Activated CD8-positive, alpha-beta T cell treated with anti-CD3 and anti-CD28 coated beads for 36 hours (primary cell): ENCODE data around the gene CCDC30. TPM values are rescaled to one million over a fixed set of nuclear protein-coding genes. Genes with fewer than 3 reads are reported as not detected.

ENCODE experiments used
- ATAC-seq: fragments of 200-7000 bp; cut with Tn5 transposase; one replicate; pipeline ENCODE4 v1.10.0; 2021; ENCODE audit warnings: mild to moderate bottlenecking, moderate library complexity
- CTCF ChIA-PET: fragments of 350-600 bp; sonication (Branson Sonifier 250); formaldehyde crosslinking; loops from one replicate; lab custom pipeline; 2021; ENCODE audit warnings: antibody characterized with exemption; lab: Charles Lee
- POLR2A ChIA-PET: fragments of 350-600 bp; sonication (Branson Sonifier 250); formaldehyde crosslinking; loops from one replicate; lab custom pipeline; 2021; ENCODE audit warnings: antibody characterized with exemption; lab: Charles Lee
- DNase-seq: peaks from one replicate; pipeline ENCODE4 v3.0.0-alpha.2; 2020
- H3K27ac Mint-ChIP-seq: one replicate; pipeline ENCODE4 v1.8.0; 2021; ENCODE audit warnings: mild to moderate bottlenecking, mixed read lengths
- H3K27me3 Mint-ChIP-seq: one replicate; pipeline ENCODE4 v1.8.0; 2021; ENCODE audit warnings: mixed read lengths
- H3K36me3 Mint-ChIP-seq: one replicate; pipeline ENCODE4 v1.8.0; 2021; ENCODE audit warnings: low read depth, mixed read lengths
- H3K4me1 Mint-ChIP-seq: one replicate; pipeline ENCODE4 v1.8.0; 2021; ENCODE audit warnings: low read depth, mixed read lengths
- H3K4me3 Mint-ChIP-seq: one replicate; pipeline ENCODE4 v1.8.0; 2021; ENCODE audit warnings: mild to moderate bottlenecking, moderate library complexity, mixed read lengths
- H3K9me3 Mint-ChIP-seq: one replicate; pipeline ENCODE4 v1.8.0; 2021; ENCODE audit warnings: mixed read lengths
- CTCF ChIP-seq: fragments of 200-600 bp; IDR thresholded peaks from one replicate; pipeline ENCODE4 v1.8.0; 2022; ENCODE audit warnings: antibody characterized with exemption, mild to moderate bottlenecking
- intact Hi-C: fragments of 100-400 bp; cut with micrococcal nuclease; formaldehyde crosslinking; loops from one replicate; pipeline ENCODE4 v1.10.0; 2022
- total RNA-seq, 2 experiments: library from RNA; stranded (reverse); gene quantifications; one replicate each; pipeline ENCODE4 v1.2.3, GENCODE V29; 2021

The CCDC30 gene
- total RNA-seq, 2 experiments from 2014 or later = 0.60 to 3.0 TPM

GRCh38 chr1:42449256-42449655, 13.8 kb upstream of the CCDC30 start:
- intact Hi-C loops = no loop called here
- ChIA-PET CTCF (no interaction called here), POLR2A (no interaction called here)
- Mint-ChIP-seq H3K27me3 (no peaks in the 10 kb centered on the region), H3K9me3 (no peaks in the 10 kb centered on the region), H3K27ac (no peak overlapping the region), H3K4me1 (peaks cover 6% of the 10 kb centered on the region), H3K36me3 (no peaks in the 10 kb centered on the region), H3K4me3 (no peak overlapping the region)
- no peak for ATAC-seq
- TF ChIP-seq CTCF = no peak
- DNase-seq = no peak

GRCh38 chr1:42450061-42450460, 13.0 kb upstream of the CCDC30 start:
- Mint-ChIP-seq H3K27me3 (no peaks in the 10 kb centered on the region), H3K4me1 (peaks cover 8% of the 10 kb centered on the region), H3K27ac (no peak overlapping the region), H3K36me3 (no peaks in the 10 kb centered on the region), H3K9me3 (no peaks in the 10 kb centered on the region), H3K4me3 (no peak overlapping the region)
- peak; percentile 51 for ATAC-seq
- intact Hi-C loops = no loop called here
- no peak for TF ChIP-seq CTCF
- POLR2A ChIA-PET = no interaction called here
- DNase-seq = no peak
- CTCF ChIA-PET = no interaction called here

- TF ChIP-seq CTCF = no peak
- ATAC-seq = no peak
- ChIA-PET POLR2A (no interaction called here), CTCF (no interaction called here)
- peaks cover 24% of the 10 kb centered on the region for H3K4me1 Mint-ChIP-seq
- DNase-seq = no peak
- intact Hi-C loops = no loop called here
- H3K4me3 Mint-ChIP-seq = no peak overlapping the region
- no peaks in the 10 kb centered on the region for H3K9me3 Mint-ChIP-seq
- H3K27ac Mint-ChIP-seq = no peak overlapping the region
- peaks cover 16% of the 10 kb centered on the region for H3K36me3 Mint-ChIP-seq
- no peaks in the 10 kb centered on the region for H3K27me3 Mint-ChIP-seq
Observed at GRCh38 chr1:42453386-42453785, 9.7 kb upstream of the CCDC30 start.

GRCh38 chr1:42454403-42454802, 8.7 kb upstream of the CCDC30 start:
- no peak for TF ChIP-seq CTCF
- H3K27ac Mint-ChIP-seq = no peak overlapping the region
- ChIA-PET CTCF (no interaction called here), POLR2A (no interaction called here)
- H3K4me3 Mint-ChIP-seq = no peak overlapping the region
- DNase-seq = no peak
- H3K27me3 Mint-ChIP-seq = no peaks in the 10 kb centered on the region
- H3K4me1 Mint-ChIP-seq = peaks cover 26% of the 10 kb centered on the region
- intact Hi-C loops = no loop called here
- no peaks in the 10 kb centered on the region for H3K9me3 Mint-ChIP-seq
- peaks cover 22% of the 10 kb centered on the region for H3K36me3 Mint-ChIP-seq
- no peak for ATAC-seq

- ChIA-PET POLR2A (interaction anchor here (1.2 kb wide), 2 partner anchors 14 to 226 kb away, joined by 4 to 5 read pairs; partner anchors contain the start of gene YBX1), CTCF (interaction anchor here (1.0 to 1.6 kb wide), 3 partner anchors 11 to 390 kb away, joined by 3 to 4 read pairs (median 3); partner anchors contain the start of gene ZNF691)
- ATAC-seq = peak; percentile 92
- no peaks in the 10 kb centered on the region for H3K9me3 Mint-ChIP-seq
- peak; percentile 30 for TF ChIP-seq CTCF
- H3K27me3 Mint-ChIP-seq = no peaks in the 10 kb centered on the region
- H3K27ac Mint-ChIP-seq = peak within 1 kb of the TSS; percentile 99
- intact Hi-C loops = no loop called here
- peak; percentile 99 for DNase-seq
- peaks cover 30% of the 10 kb centered on the region for H3K4me1 Mint-ChIP-seq
- peak within 1 kb of the TSS; percentile 86 for H3K4me3 Mint-ChIP-seq
- peaks cover 35% of the 10 kb centered on the region for H3K36me3 Mint-ChIP-seq
Observed at GRCh38 chr1:42456010-42456753, 6.9 kb upstream of the CCDC30 start, which contains the start of the genes PPCS and ZMYND12. PPCS (plus strand) TSS chr1:42456543; CDS start chr1:42456566, 23 bp downstream. ZMYND12 (minus strand) TSS chr1:42456022; CDS start chr1:42455997, 25 bp downstream.
